ENCODE data around the gene ZP2. TPM values are rescaled to one million over a fixed set of nuclear protein-coding genes. Genes with fewer than 3 reads are reported as not detected.

Gene ZP2
- total RNA-seq, 1 experiment from 2014 or later, result not detected

GRCh38 chr16:21227866-21228265 is 16.5 kb upstream of the ZP2 start:
- no peak overlapping the region for H2BK20ac ChIP-seq (ENCODE audit: low read depth, low read length, poor library complexity, severe bottlenecking)
- H3K27me3 ChIP-seq (ENCODE audit: insufficient read depth, low read length), result no peaks in the 10 kb centered on the region
- no peak overlapping the region for H2BK120ac ChIP-seq (ENCODE audit: low read depth, low read length, poor library complexity, severe bottlenecking)
- H3K4me1 ChIP-seq (ENCODE audit: insufficient read depth, low read length), result peaks cover 6% of the 10 kb centered on the region
- H4K20me1 ChIP-seq (ENCODE audit: control insufficient read depth, insufficient read depth, insufficient read length), result no peaks in the 10 kb centered on the region
- no peak overlapping the region for H3T11ph ChIP-seq (ENCODE audit: low read length)
- no peak overlapping the region for H2BK5ac ChIP-seq (ENCODE audit: insufficient read length, low read length)
- no peak overlapping the region; a peak in 1 of 7 replicates for H3K27ac Mint-ChIP-seq
- no peak overlapping the region for H3K27ac ChIP-seq (ENCODE audit: insufficient read length, low read depth, low read length)
- H3K4me2 ChIP-seq (ENCODE audit: insufficient read depth, insufficient read length, low read length), result no peak overlapping the region
- H3K4me3 Mint-ChIP-seq, result no peak overlapping the region
- H2BK15ac ChIP-seq (ENCODE audit: low read depth, low read length), result no peak overlapping the region
- H3K36me3 Mint-ChIP-seq (ENCODE audit: insufficient read depth in 1 of 3, low read depth in 3 of 3), result no peaks in the 10 kb centered on the region
- no peak overlapping the region for H3K18ac ChIP-seq (ENCODE audit: insufficient read length, low read depth, low read length)
- H2AK5ac ChIP-seq (ENCODE audit: insufficient read length, low read length), result no peak overlapping the region
- TF ChIP-seq CTCF (conservative IDR thresholded peaks at IDR 0.05), result no peak
- no peak overlapping the region for H4K8ac ChIP-seq (replicated peaks; ENCODE audit: insufficient read length, low read depth, low read length)
- H4K91ac ChIP-seq (ENCODE audit: insufficient read length, low read depth, low read length), result no peak overlapping the region
- H3K4me1 Mint-ChIP-seq, result peaks cover 16 to 21% of the 10 kb centered on the region in 2 experiments
- H3K9me3 ChIP-seq (ENCODE audit: control insufficient read depth, low read depth, low read length), result no peaks in the 10 kb centered on the region
- no peaks in the 10 kb centered on the region for H3K79me2 ChIP-seq (ENCODE audit: insufficient read depth, low read length)
- H4K5ac ChIP-seq (ENCODE audit: insufficient read length, low read depth, low read length), result no peak overlapping the region
- no peaks in the 10 kb centered on the region for H3K9me3 Mint-ChIP-seq
- no peak overlapping the region for H3K56ac ChIP-seq (ENCODE audit: insufficient read length, low read depth, low read length)
- H3K23ac ChIP-seq (ENCODE audit: insufficient read length, low read depth, low read length), result no peak overlapping the region
- peaks cover 13% of the 10 kb centered on the region for H3K27me3 Mint-ChIP-seq (ENCODE audit: low read depth)
- no peak overlapping the region for H3K14ac ChIP-seq (ENCODE audit: insufficient read depth, low read length)
- H3K79me1 ChIP-seq (ENCODE audit: insufficient read depth, low read depth, low read length, poor library complexity, severe bottlenecking), result no peaks in the 10 kb centered on the region
- DNase-seq, result no peak
- H3K23me2 ChIP-seq (ENCODE audit: insufficient read length, low read depth, low read length, poor library complexity, severe bottlenecking), result no peaks in the 10 kb centered on the region
- H3K4ac ChIP-seq (ENCODE audit: low read depth, low read length), result no peak overlapping the region
- H2BK12ac ChIP-seq (ENCODE audit: insufficient read length, low read depth, low read length), result no peak overlapping the region
- H3K9ac ChIP-seq (ENCODE audit: extremely low read depth, insufficient read length, low read length), result no peak overlapping the region
- H2AFZ ChIP-seq (ENCODE audit: low read length), result no peak overlapping the region
